HepG2 (cell line): Measurements from ENCODE around the gene ZSWIM7. TPM values are rescaled to one million over a fixed set of nuclear protein-coding genes. Genes with fewer than 3 reads are reported as not detected.

ENCODE experiments used
- ATAC-seq: fragments of 200-7000 bp; cut with Tn5 transposase; 3 replicates; pipeline ENCODE4 v1.9.1; 2020; ENCODE audit warnings: mild to moderate bottlenecking, moderate library complexity
- BruUV-seq: library from RNA; stranded (reverse); fragments of 400-500 nt; replicated peaks from 2 replicates; lab custom pipeline; 2021; lab: Mats Ljungman, UMichigan
- CTCF ChIA-PET: fragments of 300-600 bp; formaldehyde crosslinking; extraction: SDS; loops from one replicate; lab custom pipeline; 2021; ENCODE audit warnings: low total read pairs, inconsistent platforms, low intra/inter-chr PET ratio; lab: Yijun Ruan, JAX
- POLR2A ChIA-PET: fragments of 350-600 bp; sonication (Branson Sonifier 250); formaldehyde crosslinking; loops from one replicate; lab custom pipeline; 2020; ENCODE audit warnings: antibody characterized with exemption, inconsistent platforms; lab: Yijun Ruan, JAX
- DNase-seq: peaks from one replicate; pipeline ENCODE4 v3.0.0-alpha.2; 2015; ENCODE audit warnings: low spot score
- FAIRE-seq: peaks from 3 replicates; lab custom pipeline; 2011; peaks lifted over from hg19 to GRCh38; lab: Jason Lieb, UNC
- H2AFZ ChIP-seq: one replicate; pipeline ENCODE4 v1.6.1; 2011; ENCODE audit warnings: low read length, inconsistent platforms
- H3K27ac ChIP-seq: fragments of 300-600 bp; 3 replicates; pipeline ENCODE4 v1.8.0; 2011; ENCODE audit warnings: mixed run types, mild to moderate bottlenecking, mixed read lengths, low read length, inconsistent platforms; ENCODE audit not compliant: insufficient read depth; ENCODE audit errors: extremely low read length
- H3K27me3 ChIP-seq, 2 experiments: fragments of 200-600 bp in 1 of 2; 2 replicates in 1 of 2; 3 replicates in 1 of 2; pipeline versions ENCODE4 v1.6.0 to v1.8.0; 2011; ENCODE audit warnings: low read length in 2 of 2, mild to moderate bottlenecking in 2 of 2, moderate library complexity in 2 of 2, inconsistent platforms in 1 of 2; ENCODE audit not compliant: insufficient read depth in 2 of 2, control insufficient read depth in 1 of 2
- H3K36me3 ChIP-seq, 2 experiments: fragments of 200-600 bp in 1 of 2; replicated peaks in 1 of 2; 2 replicates in 1 of 2; 3 replicates in 1 of 2; pipeline versions ENCODE4 v1.5.1 to v1.8.0; 2011; ENCODE audit warnings: low read length in 2 of 2, inconsistent platforms in 1 of 2; ENCODE audit not compliant: insufficient read depth in 2 of 2, control insufficient read depth in 1 of 2
- H3K4me1 ChIP-seq: 2 replicates; pipeline ENCODE4 v1.5.1; 2012; ENCODE audit warnings: low read length, inconsistent platforms; ENCODE audit not compliant: insufficient read depth
- H3K4me2 ChIP-seq: 2 replicates; pipeline ENCODE4 v1.6.0; 2011; ENCODE audit warnings: low read depth, low read length, inconsistent platforms
- H3K4me3 ChIP-seq, 3 experiments: fragments of 200-600 bp in 1 of 3; sonication (generic), shearing (Covaris generic) in 1 of 3; replicated peaks in 1 of 3; 2 replicates each; pipeline ENCODE4 v1.5.1; 2011 to 2016; ENCODE audit warnings: low read length in 3 of 3, inconsistent platforms in 2 of 3, low read depth in 2 of 3, mild to moderate bottlenecking in 2 of 3, control low read depth in 1 of 3, mixed read lengths in 1 of 3; ENCODE audit not compliant: insufficient read depth in 1 of 3
- H3K79me2 ChIP-seq: one replicate; pipeline ENCODE4 v1.6.1; 2011; ENCODE audit warnings: low read length, inconsistent platforms; ENCODE audit not compliant: insufficient read depth
- H3K9ac ChIP-seq: 2 replicates; pipeline ENCODE4 v1.6.0; 2011; ENCODE audit warnings: mild to moderate bottlenecking, low read depth, low read length, inconsistent platforms; ENCODE audit not compliant: insufficient read depth
- H3K9me3 ChIP-seq: 2 replicates; pipeline ENCODE4 v1.5.1; 2012; ENCODE audit warnings: mild to moderate bottlenecking, low read length
- H4K20me1 ChIP-seq: 2 replicates; pipeline ENCODE4 v1.6.0; 2011; ENCODE audit warnings: inconsistent platforms, mild to moderate bottlenecking, low read length, moderate library complexity; ENCODE audit not compliant: insufficient read depth
- CBX5 ChIP-seq: sonication (generic); formaldehyde crosslinking; IDR thresholded peaks from 2 replicates; pipeline ENCODE4 v1.4.0; 2020; ENCODE audit warnings: missing genetic modification reagents, borderline replicate concordance
- HMG20A ChIP-seq: IDR thresholded peaks from 2 replicates; pipeline ENCODE4 v1.6.1; 2016; ENCODE audit warnings: borderline replicate concordance
- KDM5A ChIP-seq: fragments of 200-600 bp; sonication (generic); IDR thresholded peaks from 2 replicates; pipeline ENCODE4 v1.7.0; 2018; ENCODE audit warnings: antibody characterized with exemption, mild to moderate bottlenecking, low read length, borderline replicate concordance
- MAX ChIP-seq: IDR thresholded peaks from 2 replicates; pipeline ENCODE4 v1.6.1; 2012; ENCODE audit warnings: inconsistent platforms
- MAZ ChIP-seq, 2 experiments: sonication (generic) in 1 of 2; formaldehyde crosslinking in 1 of 2; IDR thresholded peaks; 2 replicates each; pipeline versions ENCODE4 v1.5.0 to v1.6.1; 2012 to 2020; ENCODE audit warnings: low read depth in 2 of 2, mild to moderate bottlenecking in 2 of 2, borderline replicate concordance in 1 of 2, improper control_type of control experiment in 1 of 2, low read length in 1 of 2, missing genetic modification reagents in 1 of 2, moderate library complexity in 1 of 2
- SATB2 ChIP-seq: sonication (generic); formaldehyde crosslinking; IDR thresholded peaks from 2 replicates; pipeline ENCODE4 v1.5.0; 2020; ENCODE audit warnings: missing genetic modification reagents
- SMAD1 ChIP-seq: sonication (generic); formaldehyde crosslinking; IDR thresholded peaks from 2 replicates; pipeline ENCODE4 v1.4.0; 2020; ENCODE audit warnings: missing genetic modification reagents, low read depth, mild to moderate bottlenecking, borderline replicate concordance
- SRSF4 ChIP-seq: fragments of 200-400 bp; formaldehyde crosslinking; IDR thresholded peaks from one replicate; pipeline ENCODE4 v1.6.1; 2018; ENCODE audit warnings: mild to moderate bottlenecking, low read depth, low read length, moderate library complexity; ENCODE audit not compliant: poor library complexity, severe bottlenecking
- STAT5B ChIP-seq: sonication (generic); formaldehyde crosslinking; IDR thresholded peaks from 2 replicates; pipeline ENCODE4 v1.4.0; 2020; ENCODE audit warnings: missing genetic modification reagents
- TBX2 ChIP-seq: sonication (generic); formaldehyde crosslinking; IDR thresholded peaks from 2 replicates; pipeline ENCODE4 v1.5.0; 2020; ENCODE audit warnings: missing genetic modification reagents, mild to moderate bottlenecking, borderline replicate concordance
- THYN1 ChIP-seq: sonication (generic); formaldehyde crosslinking; IDR thresholded peaks from 2 replicates; pipeline ENCODE4 v1.8.1; 2023; ENCODE audit warnings: low read depth, mild to moderate bottlenecking, moderate library complexity, missing genetic modification reagents, borderline replicate concordance
- ZNF17 ChIP-seq: sonication (generic); formaldehyde crosslinking; IDR thresholded peaks from 2 replicates; pipeline ENCODE4 v1.5.0; 2020; ENCODE audit warnings: mild to moderate bottlenecking, missing genetic modification reagents
- ZNF292 ChIP-seq: sonication (generic); formaldehyde crosslinking; IDR thresholded peaks from 2 replicates; pipeline ENCODE4 v1.8.1; 2022; ENCODE audit warnings: mild to moderate bottlenecking, low read depth, missing genetic modification reagents, borderline replicate concordance
- ZNF407 ChIP-seq: sonication (generic); formaldehyde crosslinking; IDR thresholded peaks from one replicate; pipeline ENCODE4 v1.5.1; 2020; ENCODE audit warnings: mild to moderate bottlenecking, missing genetic modification reagents; ENCODE audit errors: not compliant biosample characterization
- in situ Hi-C: cut with HindIII; loops from 2 replicates; pipeline ENCODE4 v1.10.0; 2017; ENCODE audit warnings: low pct_unique_long_range_greater_than_20kb; ENCODE audit not compliant: extremely low pct_ligation_motif_present
- intact Hi-C: fragments of 100-400 bp; cut with micrococcal nuclease; formaldehyde crosslinking; loops from one replicate; pipeline ENCODE4 v1.10.0; 2022; ENCODE audit not compliant: unreplicated experiment
- polyA plus RNA-seq, 8 experiments: library from polyadenylated mRNA; depleted of rRNA in 3 of 8; stranded (reverse) in 7 of 8; unstranded in 1 of 8; fragments of >200 nt; fragmentation: Illumina TruSeq in 4 of 8; extraction: Trizol in 4 of 8; gene quantifications; 2 replicates each; pipeline versions ENCODE4 v1.2.1 to v1.2.3, GENCODE V29; 2011 to 2016; ENCODE audit warnings: low read depth in 4 of 8, missing spikeins in 1 of 8, mixed read lengths in 1 of 8; ENCODE audit not compliant: insufficient read depth in 1 of 8
- total RNA-seq, 5 experiments: library from RNA; depleted of rRNA; stranded (reverse); fragments of >200 nt; fragmentation: Illumina TruSeq; extraction: Trizol; gene quantifications; 2 replicates each; pipeline ENCODE4 v1.2.3, GENCODE V29; 2016; ENCODE audit warnings: low read depth in 1 of 5

Gene ZSWIM7
- total and polyA plus RNA-seq, 2 of the 13 experiments (the other 11 are each of a cell fraction or from before 2014, with no cell fraction given) = 13.1 to 28.1 TPM

GRCh38 chr17:16040710-16041251 lies 41.3 kb upstream of the ZSWIM7 start (continued):
- TF ChIP-seq MAX (no peak), STAT5B (CRISPR knock-in tag) (0 out of 2 replicates have a peak, but pooled peaks have one; percentile 17)

- no peaks in the 10 kb centered on the region for H3K9me3 ChIP-seq
- no TSS peak for BruUV-seq
- H3K4me3 ChIP-seq = no peak overlapping the region
- ATAC-seq = no peak
- H3K4me1 ChIP-seq = peaks cover 43% of the 10 kb centered on the region
- peak overlapping the region; percentile 43 for H3K27ac ChIP-seq
- in situ Hi-C loops (loop anchor here (10.0 kb wide), 1 partner anchor 57 kb away; no protein-coding TSS in a partner anchor), intact Hi-C loops (no loop called here)
- no peak overlapping the region for H2AFZ ChIP-seq
- no peak for FAIRE-seq
- no peak for DNase-seq
- peaks cover 13 to 80% of the 10 kb centered on the region in 2 experiments for H3K36me3 ChIP-seq
- no peak overlapping the region for H3K4me2 ChIP-seq
- H3K9ac ChIP-seq = no peak overlapping the region
- no peaks in the 10 kb centered on the region for H3K27me3 ChIP-seq
- CTCF ChIA-PET = no interaction called here
- peaks cover 3% of the 10 kb centered on the region for H3K79me2 ChIP-seq
- H4K20me1 ChIP-seq = no peaks in the 10 kb centered on the region
- POLR2A ChIA-PET = no interaction called here
- no peak for TF ChIP-seq SRSF4
- TF ChIP-seq ZNF292 = no peak
- no peak for TF ChIP-seq THYN1 (CRISPR knock-in tag)
- no peak for TF ChIP-seq CBX5 (CRISPR knock-in tag)
- no peak for TF ChIP-seq ZNF17
- TF ChIP-seq SATB2 (CRISPR knock-in tag) = no peak
- TF ChIP-seq MAZ (IDR thresholded peaks at IDR 0.05; ENCODE audit: borderline replicate concordance, low read depth, low read length) = no peak
- no peak for TF ChIP-seq MAZ (CRISPR knock-in tag; IDR thresholded peaks at IDR 0.05; ENCODE audit: low read depth)
- no peak for TF ChIP-seq SMAD1 (CRISPR knock-in tag)
- no peak for TF ChIP-seq HMG20A (CRISPR knock-in tag)
- no peak for TF ChIP-seq ZNF407 (CRISPR knock-in tag)
- no peak for TF ChIP-seq KDM5A
- TF ChIP-seq TBX2 (CRISPR knock-in tag) = no peak
These were observed 38.1 kb upstream of the ZSWIM7 start for GRCh38 chr17:16037636-16038035.
